ENCODE results near the gene PMM2.

Gene PMM2

GRCh38 chr16:8890549-8890921, 92.9 kb downstream of the PMM2 start:
- DNase-seq: no peak

GRCh38 chr16:8892101-8892575, 94.5 kb downstream of the PMM2 start:
- DNase-seq: no peak

- DNase-seq: no peak
These were observed 95.8 kb downstream of the PMM2 start for GRCh38 chr16:8893426-8893825.

GRCh38 chr16:8893976-8894690, 96.5 kb downstream of the PMM2 start:
- no peak for DNase-seq

GRCh38 chr16:8894736-8895334, 97.2 kb downstream of the PMM2 start:
- no peak for DNase-seq

GRCh38 chr16:8898660-8899318, 101.2 kb downstream of the PMM2 start:
- no peak for DNase-seq

Data from central memory CD4-positive, alpha-beta T cell (primary cell).